ENCODE results near the gene QPRT. TPM values are rescaled to one million over a fixed set of nuclear protein-coding genes. Genes with fewer than 3 reads are reported as not detected.
A peak's percentile ranks its signal among the peaks of the same experiment; 100 is the strongest.

The QPRT gene
- total and polyA plus RNA-seq, 2 of the 8 experiments (the other 6 are each of a cell fraction or from before 2014, with no cell fraction given): 89.0 to 102 TPM

GRCh38 chr16:29667755-29668154 lies 11.2 kb upstream of the QPRT start:
- peak overlapping the region; percentile 18 for H3K56ac ChIP-seq (replicated peaks; ENCODE audit: insufficient read length, low read depth, low read length)
- H2AK5ac ChIP-seq (ENCODE audit: low read depth, low read length): peak overlapping the region; percentile 98
- H3K14ac ChIP-seq (ENCODE audit: insufficient read length): no peak overlapping the region
- peak overlapping the region; percentile 97 for H2BK15ac ChIP-seq (ENCODE audit: low read length)
- TF ChIP-seq E2F6 (IDR thresholded peaks at IDR 0.05): no peak
- ChIA-PET POLR2A (ENCODE audit: partially characterized antibody) (interaction anchor here (1.0 to 3.7 kb wide), 8 partner anchors 10 to 42 kb away, joined by 3 to 59 read pairs (median 7); partner anchors contain the start of gene QPRT), CTCF (ENCODE audit: partially characterized antibody) (interaction anchor here (1.2 to 1.7 kb wide), 2 partner anchors 8 to 17 kb away, joined by 4 to 5 read pairs; no protein-coding TSS in a partner anchor)
- H3K9me3 ChIP-seq (ENCODE audit: insufficient read depth in 2 of 2, low read depth in 1 of 2, low read length in 1 of 2): no peaks in the 10 kb centered on the region
- H2BK120ac ChIP-seq (replicated peaks; ENCODE audit: low read depth, low read length): peak overlapping the region; percentile 57
- H4K8ac ChIP-seq (ENCODE audit: extremely low read depth, insufficient read depth, low read length): no peak overlapping the region
- no peak overlapping the region for H2AFZ ChIP-seq (ENCODE audit: low read length)
- H4K20me1 ChIP-seq (replicated peaks in 1 of 2; ENCODE audit: control insufficient read depth in 1 of 2, insufficient read depth in 2 of 2, low read length in 2 of 2): peaks cover 0 to 2% of the 10 kb centered on the region in 2 experiments
- peak overlapping the region in 1 of 4 experiments; percentile 10; a peak in 1 of 7 replicates for H3K9ac ChIP-seq (replicated peaks in 1 of 4; ENCODE audit: extremely low read depth in 1 of 4, low read depth in 3 of 4, low read length in 3 of 4)
- no peak overlapping the region; the same call in 1 of the 2 replicates for H2BK5ac ChIP-seq (ENCODE audit: low read depth, low read length)
- H3K4me3 ChIP-seq (ENCODE audit: extremely low read depth in 1 of 4, insufficient read depth in 2 of 4, low read depth in 3 of 4, low read length in 4 of 4): no peak overlapping the region
- H3K27me3 ChIP-seq (replicated peaks in 1 of 4; ENCODE audit: control insufficient read depth in 3 of 4, extremely low read depth in 1 of 4, insufficient read depth in 3 of 4, low read length in 3 of 4): no peaks in the 10 kb centered on the region; a peak in 1 of 7 replicates
- peak overlapping the region; percentile 4 for H4K5ac ChIP-seq (ENCODE audit: insufficient read length, low read depth, low read length)
- peak overlapping the region; percentile 11 to 66; a peak in 2 of 4 replicates for H3K4me2 ChIP-seq (ENCODE audit: insufficient read depth in 1 of 2, low read depth in 2 of 2, low read length in 2 of 2)
- H3K27ac ChIP-seq (ENCODE audit: low read depth, low read length): no peak overlapping the region
- H3K79me2 ChIP-seq (ENCODE audit: control insufficient read depth in 1 of 2, insufficient read depth in 2 of 2, low read length in 2 of 2): no peaks in the 10 kb centered on the region
- peak overlapping the region; percentile 99 for H4K91ac ChIP-seq (replicated peaks; ENCODE audit: insufficient read length, low read length)
- 94% methylated on average over 12 of the region's 12 CpGs; no CpG with 5 or more reads in 1 of the 2 experiments for WGBS, 2 experiments (ENCODE audit: extremely low coverage in 1 of 2, insufficient coverage in 1 of 2, insufficient read length in 1 of 2, insufficient replicate concordance in 2 of 2, low coverage in 1 of 2, low lambda C conversion rate in 2 of 2, missing lambda C conversion rate in 1 of 2)
- peak overlapping the region; percentile 94 for H3K4ac ChIP-seq (replicated peaks; ENCODE audit: insufficient read length, low read depth, low read length)
- no peaks in the 10 kb centered on the region; the same call in 1 of the 2 replicates for H3K23me2 ChIP-seq (ENCODE audit: low read depth, low read length)
- no peak overlapping the region for H3K23ac ChIP-seq (ENCODE audit: insufficient read length)
- peak overlapping the region; percentile 86; the same call in 1 of the 2 replicates for H2BK12ac ChIP-seq (ENCODE audit: low read depth, low read length)
- H3K18ac ChIP-seq (ENCODE audit: extremely low read depth, low read length): no peak overlapping the region
- peaks cover 0 to 23% (median 16%) of the 10 kb centered on the region in 4 experiments; a peak in 6 of 7 replicates for H3K4me1 ChIP-seq (replicated peaks in 1 of 4; ENCODE audit: control insufficient read depth in 3 of 4, insufficient read depth in 4 of 4, low read length in 3 of 4)
- DNase-seq (ENCODE audit: low read depth in 1 of 2, low spot score in 2 of 2): no peak
- peak overlapping the region; percentile 80 for H2BK20ac ChIP-seq (ENCODE audit: low read length)
- 0 out of 2 replicates have a peak, but pooled peaks cover 2% of the 10 kb centered on the region for H3K79me1 ChIP-seq (ENCODE audit: low read depth, low read length)
- no peaks in the 10 kb centered on the region for H3K36me3 ChIP-seq (ENCODE audit: control insufficient read depth in 2 of 4, insufficient read depth in 4 of 4, low read length in 3 of 4)
- FAIRE-seq: no peak
